ENCODE measurements around the gene CLCN7. TPM values are rescaled to one million over a fixed set of nuclear protein-coding genes. Genes with fewer than 3 reads are reported as not detected.

The CLCN7 gene
- total and polyA plus RNA-seq, 2 of the 8 experiments (the other 6 are each of a cell fraction or from before 2014, with no cell fraction given), result 38.6 to 81.5 TPM

DNA sequence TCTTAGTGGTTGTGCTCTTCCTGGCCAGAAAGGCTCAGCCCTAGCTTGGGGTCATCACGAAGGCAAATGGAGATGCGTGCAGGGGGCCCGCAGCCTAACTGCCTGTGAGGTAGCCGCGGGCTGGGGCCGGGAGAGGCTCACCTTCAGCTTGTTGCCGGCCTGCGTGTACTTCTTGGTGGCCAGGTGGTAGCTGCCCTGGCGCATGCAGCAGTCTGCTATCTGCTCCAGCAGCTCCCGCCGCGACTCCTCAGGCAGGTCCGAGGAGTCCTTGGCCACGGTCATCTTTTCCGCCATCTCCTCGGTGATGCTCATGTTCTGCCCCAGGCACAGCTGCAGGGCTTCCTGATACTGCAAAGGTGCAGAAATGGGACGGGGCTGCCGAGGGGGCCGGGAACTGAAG, 45.6 kb upstream of the CLCN7 start:
- Histone ChIP-seq H3K36me3 (ENCODE audit: control insufficient read depth in 2 of 4, insufficient read depth in 4 of 4, low read length in 3 of 4) (peaks cover 0 to 3% (median 0%) of the 10 kb centered on the region in 4 experiments; a peak in 2 of 8 replicates), H3K14ac (ENCODE audit: insufficient read length) (no peak overlapping the region), H3K56ac (replicated peaks; ENCODE audit: insufficient read length, low read depth, low read length) (no peak overlapping the region), H3K4me3 (ENCODE audit: extremely low read depth in 1 of 4, insufficient read depth in 2 of 4, low read depth in 3 of 4, low read length in 4 of 4) (no peak overlapping the region), H2BK15ac (ENCODE audit: low read length) (no peak overlapping the region), H2BK5ac (ENCODE audit: low read depth, low read length) (no peak overlapping the region), H3K79me1 (ENCODE audit: low read depth, low read length) (no peaks in the 10 kb centered on the region; the same call in 1 of the 2 replicates), H3K79me2 (ENCODE audit: control insufficient read depth in 1 of 2, insufficient read depth in 2 of 2, low read length in 2 of 2) (no peaks in the 10 kb centered on the region), H4K8ac (ENCODE audit: extremely low read depth, insufficient read depth, low read length) (no peak overlapping the region), H3K18ac (ENCODE audit: extremely low read depth, low read length) (no peak overlapping the region), H3K27me3 (replicated peaks in 1 of 4; ENCODE audit: control insufficient read depth in 3 of 4, extremely low read depth in 1 of 4, insufficient read depth in 3 of 4, low read length in 3 of 4) (no peaks in the 10 kb centered on the region), H4K5ac (ENCODE audit: insufficient read length, low read depth, low read length) (no peak overlapping the region), H3K23ac (ENCODE audit: insufficient read length) (no peak overlapping the region), H3K4ac (replicated peaks; ENCODE audit: insufficient read length, low read depth, low read length) (no peak overlapping the region), H3K9me3 (ENCODE audit: insufficient read depth in 2 of 2, low read depth in 1 of 2, low read length in 1 of 2) (no peaks in the 10 kb centered on the region), H4K91ac (replicated peaks; ENCODE audit: insufficient read length, low read length) (no peak overlapping the region), H2BK12ac (ENCODE audit: low read depth, low read length) (no peak overlapping the region), H2BK120ac (replicated peaks; ENCODE audit: low read depth, low read length) (no peak overlapping the region), H3K4me1 (replicated peaks in 1 of 4; ENCODE audit: control insufficient read depth in 3 of 4, insufficient read depth in 4 of 4, low read length in 3 of 4) (no peaks in the 10 kb centered on the region), H3K23me2 (ENCODE audit: low read depth, low read length) (no peaks in the 10 kb centered on the region), H4K20me1 (replicated peaks in 1 of 2; ENCODE audit: control insufficient read depth in 1 of 2, insufficient read depth in 2 of 2, low read length in 2 of 2) (no peaks in the 10 kb centered on the region), H3K4me2 (ENCODE audit: insufficient read depth in 1 of 2, low read depth in 2 of 2, low read length in 2 of 2) (no peak overlapping the region), H2AK5ac (ENCODE audit: low read depth, low read length) (no peak overlapping the region), H2BK20ac (ENCODE audit: low read length) (no peak overlapping the region), H3K9ac (replicated peaks in 1 of 4; ENCODE audit: extremely low read depth in 1 of 4, low read depth in 3 of 4, low read length in 3 of 4) (no peak overlapping the region), H3K27ac (ENCODE audit: low read depth, low read length) (no peak overlapping the region), H2AFZ (ENCODE audit: low read length) (no peak overlapping the region)
- ChIA-PET POLR2A (ENCODE audit: partially characterized antibody) (interaction anchor here (0.6 to 2.2 kb wide), 4 partner anchors 9 to 219 kb away, joined by 3 to 7 read pairs (median 3); no protein-coding TSS in a partner anchor), CTCF (ENCODE audit: partially characterized antibody) (interaction anchor here (0.5 kb wide), 1 partner anchor 190 kb away, joined by 6 read pairs; no protein-coding TSS in a partner anchor)
- no peak for DNase-seq (ENCODE audit: low read depth in 1 of 2, low spot score in 2 of 2)
- WGBS, 2 experiments (ENCODE audit: extremely low coverage in 1 of 2, insufficient coverage in 1 of 2, insufficient read length in 1 of 2, insufficient replicate concordance in 2 of 2, low coverage in 1 of 2, low lambda C conversion rate in 2 of 2, missing lambda C conversion rate in 1 of 2), result 89% methylated on average over 15 of the region's 19 CpGs; no CpG with 5 or more reads in 1 of the 2 experiments
- FAIRE-seq, result no peak
- no peak for TF ChIP-seq CEBPB (IDR thresholded peaks at IDR 0.05; ENCODE audit: low read depth, low read length)
- TF ChIP-seq JUN (IDR thresholded peaks at IDR 0.05; ENCODE audit: low read depth, low read length), result no peak
- no peak for TF ChIP-seq KDM4A (IDR thresholded peaks at IDR 0.05; ENCODE audit: low read depth, low read length, severe bottlenecking)
- TF ChIP-seq, protein P1, sequence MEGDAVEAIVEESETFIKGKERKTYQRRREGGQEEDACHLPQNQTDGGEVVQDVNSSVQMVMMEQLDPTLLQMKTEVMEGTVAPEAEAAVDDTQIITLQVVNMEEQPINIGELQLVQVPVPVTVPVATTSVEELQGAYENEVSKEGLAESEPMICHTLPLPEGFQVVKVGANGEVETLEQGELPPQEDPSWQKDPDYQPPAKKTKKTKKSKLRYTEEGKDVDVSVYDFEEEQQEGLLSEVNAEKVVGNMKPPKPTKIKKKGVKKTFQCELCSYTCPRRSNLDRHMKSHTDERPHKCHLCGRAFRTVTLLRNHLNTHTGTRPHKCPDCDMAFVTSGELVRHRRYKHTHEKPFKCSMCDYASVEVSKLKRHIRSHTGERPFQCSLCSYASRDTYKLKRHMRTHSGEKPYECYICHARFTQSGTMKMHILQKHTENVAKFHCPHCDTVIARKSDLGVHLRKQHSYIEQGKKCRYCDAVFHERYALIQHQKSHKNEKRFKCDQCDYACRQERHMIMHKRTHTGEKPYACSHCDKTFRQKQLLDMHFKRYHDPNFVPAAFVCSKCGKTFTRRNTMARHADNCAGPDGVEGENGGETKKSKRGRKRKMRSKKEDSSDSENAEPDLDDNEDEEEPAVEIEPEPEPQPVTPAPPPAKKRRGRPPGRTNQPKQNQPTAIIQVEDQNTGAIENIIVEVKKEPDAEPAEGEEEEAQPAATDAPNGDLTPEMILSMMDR (IDR thresholded peaks at IDR 0.05; ENCODE audit: control extremely low read depth in 1 of 3, insufficient read depth in 1 of 3, low read depth in 1 of 3, low read length in 3 of 3), result no peak
- TF ChIP-seq SIX5 (IDR thresholded peaks at IDR 0.05; ENCODE audit: low read depth, low read length), result no peak
